Spleen (tissue), 11 donors: ENCODE data around the gene ISLR2. TPM values are rescaled to one million over a fixed set of nuclear protein-coding genes. Genes with fewer than 3 reads are reported as not detected.

Experiments
- DNase-seq: peaks from one replicate; pipeline ENCODE4 v3.0.0-alpha.2; 2020
- H3K27ac ChIP-seq, 8 donors: fragments of 200-600 bp; sonication (generic) in 7 of 8; 1 replicate in 4 of 8; 2 replicates in 4 of 8; pipeline versions ENCODE4 v1.5.0 to v1.8.0; 2016 to 2021; ENCODE audit warnings: inconsistent platforms in 4 of 8, mild to moderate bottlenecking in 4 of 8, moderate library complexity in 1 of 8
- H3K27me3 ChIP-seq, 7 donors: fragments of 200-600 bp; sonication (generic) in 6 of 7; replicated peaks in 1 of 7; 1 replicate in 4 of 7; 2 replicates in 3 of 7; pipeline versions ENCODE4 v1.5.0 to v1.8.0; 2016 to 2021; ENCODE audit warnings: inconsistent platforms in 3 of 7, mild to moderate bottlenecking in 1 of 7
- H3K36me3 ChIP-seq, 6 donors: fragments of 200-600 bp; sonication (generic) in 5 of 6; 1 replicate in 4 of 6; 2 replicates in 2 of 6; pipeline versions ENCODE4 v1.5.0 to v1.8.0; 2016 to 2021; ENCODE audit warnings: inconsistent platforms in 2 of 6
- H3K4me1 ChIP-seq, 6 donors: fragments of 200-600 bp; sonication (generic) in 5 of 6; 1 replicate in 3 of 6; 2 replicates in 3 of 6; pipeline versions ENCODE4 v1.5.0 to v1.8.0; 2016 to 2021; ENCODE audit warnings: inconsistent platforms in 3 of 6
- H3K4me3 ChIP-seq, 8 donors: fragments of 200-600 bp; sonication (generic) in 7 of 8; 1 replicate in 4 of 8; 2 replicates in 4 of 8; pipeline versions ENCODE4 v1.5.0 to v1.8.0; 2016 to 2021; ENCODE audit warnings: inconsistent platforms in 4 of 8, mild to moderate bottlenecking in 4 of 8, moderate library complexity in 2 of 8
- H3K9me3 ChIP-seq, 8 donors: fragments of 200-600 bp; sonication (generic) in 7 of 8; 1 replicate in 4 of 8; 2 replicates in 4 of 8; pipeline versions ENCODE4 v1.5.0 to v1.8.0; 2016 to 2021; ENCODE audit warnings: inconsistent platforms in 4 of 8
- CTCF ChIP-seq, 11 experiments: fragments of 200-600 bp in 7 of 11; fragments of 450-650 bp in 4 of 11; sonication (generic) in 4 of 11; IDR thresholded peaks in 8 of 11; conservative IDR thresholded peaks in 3 of 11; 1 replicate in 7 of 11; 2 replicates in 4 of 11; pipeline versions ENCODE4 v1.4.0 to v1.8.0; 2016 to 2021; ENCODE audit warnings: antibody characterized with exemption in 11 of 11, inconsistent platforms in 4 of 11, mild to moderate bottlenecking in 1 of 11
- POLR2A ChIP-seq, 3 donors: fragments of 450-650 bp; IDR thresholded peaks; one replicate each; pipeline ENCODE4 v1.5.1; 2017; ENCODE audit warnings: antibody characterized with exemption in 3 of 3, mild to moderate bottlenecking in 1 of 3
- POLR2AphosphoS5 ChIP-seq, 3 donors: sonication (generic); formaldehyde crosslinking; IDR thresholded peaks; one replicate each; pipeline ENCODE4 v1.5.1; 2017; ENCODE audit warnings: antibody characterized with exemption in 3 of 3
- WGBS, 5 donors: extraction: QIAGEN DNeasy Blood & Tissue Kit in 3 of 5; methylation state at CpG; one replicate each; pipeline versions ENCODE4 v1.1.5 to v1.1.7; 2013 to 2018; 5-methylcytosine and 5-hydroxymethylcytosine counted together
- intact Hi-C: fragments of 100-400 bp; cut with DNase I; formaldehyde crosslinking; loops from one replicate; pipeline ENCODE4 v1.15.0; 2023; ENCODE audit warnings: low total_unique reads
- polyA plus RNA-seq, 3 donors: library from polyadenylated mRNA; stranded (reverse); fragments of 200-250 nt; gene quantifications; one replicate each; pipeline ENCODE4 v1.2.1, GENCODE V29; 2013
- total RNA-seq, 7 donors: library from RNA; depleted of rRNA in 3 of 7; stranded (reverse); fragments of >200 nt in 3 of 7; fragmentation: NEBNext Ultra II Directional in 4 of 7; extraction: Animal tissue kit (Norgen Biotek cat#: 25700) in 4 of 7; gene quantifications; one replicate each; pipeline versions ENCODE4 v1.1.0 to v1.2.1, GENCODE V29; 2016 to 2021
- donor health status: healthy with polysubstance abuse.
- donor health status: DM: no; HTN: no; CAD: no; lungs with moderate emphysema.
- donor health status: DM: no; HTN: no; CAD: no.
- donor health status: Bipolar disorder and iron deficiency.
- donor health status: healthy.
- donor health status: DM: no; HTN: no; CAD: no.
- donor health status: DM: yes; HTN: yes; CAD: no.

The ISLR2 gene
- total and polyA plus RNA-seq, 10 donors = 0.20 to 3.0 (median 1.2) TPM

DNA sequence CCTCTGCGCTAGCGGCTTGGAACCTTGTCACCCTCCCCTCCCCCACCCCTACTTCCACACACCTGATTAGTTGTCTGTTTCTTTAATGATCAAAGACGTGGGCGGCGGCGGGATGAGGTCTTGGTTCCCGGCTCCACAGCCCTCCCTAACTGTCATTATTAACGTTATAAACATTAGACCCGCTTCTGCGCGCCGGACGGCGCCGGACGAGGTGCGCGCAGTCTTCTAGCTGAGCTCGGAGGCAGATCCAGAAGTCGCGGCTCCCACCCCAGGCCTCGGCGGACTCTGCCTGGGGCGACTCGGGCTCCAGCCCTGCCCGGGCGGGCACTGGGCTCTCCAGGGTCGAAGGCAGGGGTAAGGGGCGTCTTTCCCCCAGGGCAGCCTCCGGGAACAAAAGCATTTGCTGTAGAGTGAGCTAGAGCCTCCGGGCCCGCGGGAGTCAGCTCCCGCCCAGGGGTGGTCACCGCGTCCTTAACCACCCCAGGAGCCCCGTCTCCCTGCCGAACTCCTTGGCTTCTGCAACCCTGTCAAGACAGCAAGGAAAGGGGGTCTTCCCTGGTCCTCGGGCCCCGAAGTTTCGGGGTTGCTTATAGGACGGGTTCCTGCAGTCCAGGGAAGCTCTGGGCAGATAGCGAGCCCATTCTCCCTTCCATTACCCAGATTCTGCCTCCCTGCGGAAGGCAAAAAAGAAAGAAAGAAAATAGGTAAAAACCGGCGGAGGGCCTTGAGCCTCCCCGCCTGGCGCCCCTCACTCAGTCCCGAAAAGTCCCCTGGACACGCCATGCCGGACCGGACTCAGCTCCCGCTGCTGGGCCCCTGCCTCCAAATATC lies 2.2 kb upstream of the ISLR2 start:
- TF ChIP-seq POLR2A (IDR thresholded peaks at IDR 0.05) = no peak
- no peak for TF ChIP-seq POLR2AphosphoS5 (IDR thresholded peaks at IDR 0.05)
- TF ChIP-seq CTCF (IDR thresholded peaks at IDR 0.05 in 8 of 11, conservative IDR thresholded peaks at IDR 0.05 in 3 of 11) = no peak
- WGBS, 5 donors = 7 to 16% (median 10%) methylated on average over 44 to 53 of the region's 53 CpGs
- peak overlapping the region in 7 of 8 donors; percentile 13 to 65 (median 27) for H3K4me3 ChIP-seq
- peaks cover 3 to 86% (median 60%) of the 10 kb centered on the region in 7 donors for H3K27me3 ChIP-seq
- no peaks in the 10 kb centered on the region for H3K36me3 ChIP-seq
- peaks cover 0 to 5% (median 0%) of the 10 kb centered on the region in 8 donors for H3K9me3 ChIP-seq
- intact Hi-C loops = loop anchor here (5.0 to 10.0 kb wide), 3 partner anchors 153 to 194 kb away; no protein-coding TSS in a partner anchor
- H3K27ac ChIP-seq = no peak overlapping the region
- peaks cover 19 to 72% (median 47%) of the 10 kb centered on the region in 6 donors for H3K4me1 ChIP-seq
- peak; percentile 72 for DNase-seq

DNA sequence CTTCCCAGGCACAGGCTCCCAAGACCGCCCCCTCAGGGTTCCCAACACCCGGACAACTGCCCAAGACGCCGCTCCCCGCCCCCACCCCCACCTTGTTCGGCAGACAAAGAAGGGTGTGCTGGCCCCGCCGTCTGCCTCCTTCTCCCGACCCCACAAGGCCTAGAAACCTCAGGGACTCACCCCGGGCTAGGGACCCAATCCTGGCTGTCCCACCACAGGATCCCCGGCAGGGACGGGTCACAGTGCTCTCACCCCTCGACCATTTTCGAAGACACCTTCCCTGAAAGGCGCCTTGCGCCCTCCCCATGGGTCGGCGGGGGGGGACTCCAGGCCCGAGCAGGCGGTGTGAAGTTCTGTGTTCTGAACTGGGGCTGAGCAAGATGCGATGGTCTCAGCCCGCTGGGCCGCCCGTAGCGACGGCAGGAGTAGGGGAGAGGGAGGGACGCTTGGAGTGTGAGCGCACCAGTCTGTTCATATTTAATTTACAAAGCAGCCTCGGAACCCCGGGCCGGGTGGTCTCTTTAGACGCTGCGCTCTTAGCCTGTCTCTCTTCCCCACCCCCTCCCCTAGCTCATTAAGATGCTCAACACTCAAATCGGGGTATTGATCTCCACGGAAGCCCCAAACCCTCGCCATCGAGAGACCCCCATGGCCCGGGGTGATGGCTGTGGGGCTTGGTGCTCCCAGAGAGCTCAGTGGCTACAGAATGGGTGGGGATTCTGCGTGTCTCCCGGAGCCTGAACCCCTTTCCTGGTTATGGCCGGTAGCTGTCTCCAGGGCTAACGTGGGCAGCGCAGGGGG lies 1.4 kb upstream of the ISLR2 start:
- H3K36me3 ChIP-seq = no peaks in the 10 kb centered on the region
- no peak overlapping the region for H3K27ac ChIP-seq
- H3K27me3 ChIP-seq = peaks cover 3 to 93% (median 68%) of the 10 kb centered on the region in 7 donors
- H3K4me3 ChIP-seq = peak overlapping the region in 1 of 8 donors; percentile 65
- intact Hi-C loops = loop anchor here (5.0 to 10.0 kb wide), 3 partner anchors 154 to 193 kb away; no protein-coding TSS in a partner anchor
- peak; percentile 59 for DNase-seq
- no peak for TF ChIP-seq CTCF (IDR thresholded peaks at IDR 0.05 in 8 of 11, conservative IDR thresholded peaks at IDR 0.05 in 3 of 11)
- TF ChIP-seq POLR2AphosphoS5 (IDR thresholded peaks at IDR 0.05) = no peak
- no peak for TF ChIP-seq POLR2A (IDR thresholded peaks at IDR 0.05)
- H3K4me1 ChIP-seq = peaks cover 19 to 75% (median 44%) of the 10 kb centered on the region in 6 donors
- H3K9me3 ChIP-seq = peaks cover 0 to 13% (median 0%) of the 10 kb centered on the region in 8 donors
- WGBS, 5 donors = 11 to 19% (median 13%) methylated on average over 42 to 43 of the region's 43 CpGs

- Histone ChIP-seq H3K4me1 (peaks cover 19 to 78% (median 51%) of the 10 kb centered on the region in 6 donors), H3K9me3 (peaks cover 0 to 16% (median 0%) of the 10 kb centered on the region in 8 donors), H3K27ac (no peak overlapping the region), H3K4me3 (peak overlapping the region in 1 of 8 donors; percentile 65), H3K27me3 (peaks cover 3 to 95% (median 75%) of the 10 kb centered on the region in 7 donors), H3K36me3 (no peaks in the 10 kb centered on the region)
- 2 to 10% (median 6%) methylated on average over 18 to 40 of the region's 40 CpGs for WGBS, 5 donors
- intact Hi-C loops = loop anchor here (5.0 to 10.0 kb wide), 3 partner anchors 155 to 193 kb away; no protein-coding TSS in a partner anchor
- peak; percentile 57 for DNase-seq
- TF ChIP-seq CTCF (IDR thresholded peaks at IDR 0.05 in 8 of 11, conservative IDR thresholded peaks at IDR 0.05 in 3 of 11) (no peak), POLR2AphosphoS5 (IDR thresholded peaks at IDR 0.05) (no peak), POLR2A (IDR thresholded peaks at IDR 0.05) (no peak)
Observed at GRCh38 chr15:74129586-74130154, 716 bp upstream of the ISLR2 start.
